Sigmoid colon (tissue), 4 donors: ENCODE results near the gene ZNFX1.

Experiments
- CTCF ChIP-seq, 4 experiments: fragments of 450-650 bp in 3 of 4; fragments of 200-600 bp in 1 of 4; IDR thresholded peaks; one replicate each; pipeline ENCODE4 v1.5.1; 2016 to 2019; ENCODE audit warnings: antibody characterized with exemption in 4 of 4, mild to moderate bottlenecking in 3 of 4, moderate library complexity in 2 of 4
- EP300 ChIP-seq, 4 donors: sonication (generic); formaldehyde crosslinking; IDR thresholded peaks; one replicate each; pipeline ENCODE4 v1.6.1; 2017; ENCODE audit warnings: antibody characterized with exemption in 4 of 4
- POLR2A ChIP-seq, 2 donors: fragments of 450-650 bp; IDR thresholded peaks; one replicate each; pipeline ENCODE4 v1.6.1; 2016; ENCODE audit warnings: antibody characterized with exemption in 2 of 2, mild to moderate bottlenecking in 2 of 2, moderate library complexity in 2 of 2
- POLR2AphosphoS5 ChIP-seq, 4 donors: sonication (generic); formaldehyde crosslinking; IDR thresholded peaks; one replicate each; pipeline ENCODE4 v1.6.1; 2017; ENCODE audit warnings: antibody characterized with exemption in 4 of 4

GRCh38 chr20:49288250-49288751 lies 10.4 kb upstream of the ZNFX1 start:
- TF ChIP-seq POLR2AphosphoS5 (IDR thresholded peaks at IDR 0.05) (no peak), CTCF (IDR thresholded peaks at IDR 0.05) (no peak), EP300 (IDR thresholded peaks at IDR 0.05) (no peak), POLR2A (IDR thresholded peaks at IDR 0.05) (no peak)
